GM18868 (cell line): ENCODE results near the gene MSH2.
"Not testable (repeated sequence)": the region's sequence is repeated elsewhere in the genome, so short reads cannot be mapped to it uniquely, and the experiment has no call there.

Experiments used
- ATAC-seq: cut with Tn5 transposase; IDR thresholded peaks from one replicate; pipeline ENCODE4 v1.9.1; 2021; ENCODE audit warnings: mild to moderate bottlenecking, moderate library complexity; ENCODE audit not compliant: unreplicated experiment

MSH2 gene

GRCh38 chr2:47406649-47407330 lies 3.8 kb downstream of the MSH2 start:
- ATAC-seq: not testable (repeated sequence)

GRCh38 chr2:47407976-47408375 lies 5.0 kb downstream of the MSH2 start:
- not testable (repeated sequence) for ATAC-seq

GRCh38 chr2:47414682-47415458 lies 11.9 kb downstream of the MSH2 start:
- no peak for ATAC-seq

GRCh38 chr2:47420214-47420613 lies 17.3 kb downstream of the MSH2 start:
- no peak for ATAC-seq

- not testable (repeated sequence) for ATAC-seq
Observed at GRCh38 chr2:47420683-47421082, 17.7 kb downstream of the MSH2 start.

- ATAC-seq: no peak
Observed at GRCh38 chr2:47422016-47422415, 19.1 kb downstream of the MSH2 start.

- no peak for ATAC-seq
Observed at GRCh38 chr2:47422560-47422959, 19.6 kb downstream of the MSH2 start.

GRCh38 chr2:47426786-47427185 lies 23.8 kb downstream of the MSH2 start:
- no peak for ATAC-seq

GRCh38 chr2:47429795-47430194 lies 26.8 kb downstream of the MSH2 start:
- ATAC-seq: no peak

GRCh38 chr2:47433006-47433405 lies 30.1 kb downstream of the MSH2 start:
- ATAC-seq: not testable (repeated sequence)

- ATAC-seq: not testable (repeated sequence)
Observed at GRCh38 chr2:47433445-47433844, 30.5 kb downstream of the MSH2 start.

GRCh38 chr2:47437287-47437686 lies 34.3 kb downstream of the MSH2 start:
- ATAC-seq: no peak

GRCh38 chr2:47438106-47438505 lies 35.1 kb downstream of the MSH2 start:
- no peak for ATAC-seq

- ATAC-seq: no peak
Observed at GRCh38 chr2:47438783-47439182, 35.8 kb downstream of the MSH2 start.

- no peak for ATAC-seq
Observed at GRCh38 chr2:47451790-47452189, 48.8 kb downstream of the MSH2 start.

GRCh38 chr2:47452761-47453160 lies 49.8 kb downstream of the MSH2 start:
- no peak for ATAC-seq

- not testable (repeated sequence) for ATAC-seq
Observed at GRCh38 chr2:47454818-47455217, 51.9 kb downstream of the MSH2 start.

GRCh38 chr2:47455411-47455810 lies 52.5 kb downstream of the MSH2 start:
- ATAC-seq: no peak

GRCh38 chr2:47456851-47457250 lies 53.9 kb downstream of the MSH2 start:
- no peak for ATAC-seq

GRCh38 chr2:47457268-47457667 lies 54.3 kb downstream of the MSH2 start:
- no peak for ATAC-seq

- ATAC-seq: no peak
Observed at GRCh38 chr2:47459021-47459420, 56.1 kb downstream of the MSH2 start.

- no peak for ATAC-seq
Observed at GRCh38 chr2:47460766-47461165, 57.8 kb downstream of the MSH2 start.
